MM.1S (cell line): ENCODE data around the gene PDX1.

Experiments
- DNase-seq: peaks from one replicate; pipeline ENCODE4 v3.0.0-alpha.2; 2015
- H2AFZ ChIP-seq: fragments of 300-600 bp; sonication (generic); 2 replicates; pipeline ENCODE4 v1.6.0; 2016; ENCODE audit warnings: antibody characterized with exemption, low read length
- H3F3A ChIP-seq: fragments of 300-600 bp; sonication (generic); 2 replicates; pipeline ENCODE4 v1.6.1; 2016; ENCODE audit warnings: mild to moderate bottlenecking, antibody characterized with exemption, low read length, moderate library complexity, mixed read lengths; ENCODE audit not compliant: insufficient read depth
- H3K27ac ChIP-seq: fragments of 300-600 bp; sonication (generic); 2 replicates; pipeline ENCODE4 v1.5.1; 2016; ENCODE audit warnings: mild to moderate bottlenecking, low read length
- H3K27me3 ChIP-seq: fragments of 300-600 bp; sonication (generic); replicated peaks from 2 replicates; pipeline ENCODE4 v1.6.0; 2016; ENCODE audit warnings: low read length; ENCODE audit not compliant: insufficient read depth
- H3K36me3 ChIP-seq: fragments of 300-600 bp; sonication (generic); replicated peaks from 2 replicates; pipeline ENCODE4 v1.6.1; 2016; ENCODE audit warnings: mild to moderate bottlenecking, low read length, mixed read lengths; ENCODE audit not compliant: insufficient read depth
- H3K4me1 ChIP-seq: fragments of 300-600 bp; sonication (generic); 2 replicates; pipeline ENCODE4 v1.6.1; 2016; ENCODE audit warnings: low read length, mixed read lengths
- H3K4me2 ChIP-seq: fragments of 300-600 bp; sonication (generic); 2 replicates; pipeline ENCODE4 v1.6.0; 2016; ENCODE audit warnings: low read depth, low read length
- H3K4me3 ChIP-seq: fragments of 300-600 bp; sonication (generic); 2 replicates; pipeline ENCODE4 v1.5.1; 2016; ENCODE audit warnings: low read length, mixed read lengths
- H3K79me2 ChIP-seq: fragments of 300-600 bp; sonication (generic); 2 replicates; pipeline ENCODE4 v1.6.1; 2016; ENCODE audit warnings: mixed run types, low read length, mixed read lengths
- H3K9ac ChIP-seq: fragments of 300-600 bp; sonication (generic); 2 replicates; pipeline ENCODE4 v1.6.1; 2016; ENCODE audit warnings: low read length, mixed read lengths
- H3K9me2 ChIP-seq: fragments of 300-600 bp; sonication (generic); replicated peaks from 2 replicates; pipeline ENCODE4 v1.6.1; 2016; ENCODE audit warnings: mild to moderate bottlenecking, low read length, mixed read lengths; ENCODE audit not compliant: insufficient read depth
- H3K9me3 ChIP-seq: fragments of 300-600 bp; sonication (generic); replicated peaks from 2 replicates; pipeline ENCODE4 v1.6.1; 2016; ENCODE audit warnings: mild to moderate bottlenecking, low read length, mixed read lengths; ENCODE audit not compliant: insufficient read depth
- H4K20me1 ChIP-seq: fragments of 300-600 bp; sonication (generic); 2 replicates; pipeline ENCODE4 v1.6.1; 2016; ENCODE audit warnings: mild to moderate bottlenecking, low read length, moderate library complexity, mixed read lengths; ENCODE audit not compliant: insufficient read depth
- EZH2 ChIP-seq: fragments of 300-600 bp; sonication (generic); optimal IDR thresholded peaks from 2 replicates; pipeline ENCODE3; 2017; ENCODE audit warnings: low read depth, mild to moderate bottlenecking, antibody characterized with exemption, low read length, mixed read lengths
- EZH2phosphoT487 ChIP-seq: fragments of 300-600 bp; sonication (generic); IDR thresholded peaks from 2 replicates; pipeline ENCODE4 v1.6.1; 2018; ENCODE audit warnings: antibody characterized with exemption, low read length
- TF ChIP-seq, protein P1 (sequence below): fragments of 300-600 bp; sonication (generic); IDR thresholded peaks from 2 replicates; pipeline ENCODE4 v1.5.1; 2016; ENCODE audit warnings: antibody characterized with exemption, low read length, mixed read lengths

The PDX1 gene

DNA sequence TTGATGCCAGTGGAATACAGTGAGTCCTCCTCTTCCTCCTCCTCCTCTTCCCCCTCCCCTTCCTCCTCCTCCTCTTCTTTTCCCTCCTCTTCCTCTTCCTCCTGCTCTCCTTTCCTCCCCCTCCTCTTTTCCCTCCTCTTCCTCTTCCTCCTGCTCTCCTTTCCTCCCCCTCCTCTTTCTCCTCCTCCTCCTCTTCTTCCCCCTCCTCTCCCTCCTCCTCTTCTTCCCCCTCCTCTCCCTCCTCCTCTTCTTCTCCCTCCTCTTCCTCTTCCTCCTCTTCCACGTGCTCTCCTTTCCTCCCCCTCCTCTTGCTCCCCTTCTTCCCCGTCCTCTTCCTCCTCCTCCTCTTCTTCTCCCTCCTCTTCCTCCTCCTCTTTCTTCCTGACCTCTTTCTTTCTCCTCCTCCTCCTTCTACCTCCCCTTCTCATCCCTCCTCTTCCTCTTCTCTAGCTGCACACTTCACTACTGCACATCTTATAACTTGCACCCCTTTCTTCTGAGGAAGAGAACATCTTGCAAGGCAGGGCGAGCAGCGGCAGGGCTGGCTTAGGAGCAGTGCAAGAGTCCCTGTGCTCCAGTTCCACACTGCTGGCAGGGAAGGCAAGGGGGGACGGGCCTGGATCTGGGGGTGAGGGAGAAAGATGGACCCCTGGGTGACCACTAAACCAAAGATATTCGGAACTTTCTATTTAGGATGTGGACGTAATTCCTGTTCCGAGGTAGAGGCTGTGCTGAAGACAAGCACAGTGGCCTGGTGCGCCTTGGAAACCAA is 5.6 kb downstream of the PDX1 start:
- no peak overlapping the region for H3K9ac ChIP-seq
- no peaks in the 10 kb centered on the region for H3K79me2 ChIP-seq
- no peaks in the 10 kb centered on the region for H3K9me2 ChIP-seq
- H3K9me3 ChIP-seq = no peaks in the 10 kb centered on the region
- H2AFZ ChIP-seq = no peak overlapping the region
- no peak overlapping the region for H3K4me3 ChIP-seq
- DNase-seq = no peak
- TF ChIP-seq EZH2phosphoT487 = no peak
- TF ChIP-seq, protein P1, sequence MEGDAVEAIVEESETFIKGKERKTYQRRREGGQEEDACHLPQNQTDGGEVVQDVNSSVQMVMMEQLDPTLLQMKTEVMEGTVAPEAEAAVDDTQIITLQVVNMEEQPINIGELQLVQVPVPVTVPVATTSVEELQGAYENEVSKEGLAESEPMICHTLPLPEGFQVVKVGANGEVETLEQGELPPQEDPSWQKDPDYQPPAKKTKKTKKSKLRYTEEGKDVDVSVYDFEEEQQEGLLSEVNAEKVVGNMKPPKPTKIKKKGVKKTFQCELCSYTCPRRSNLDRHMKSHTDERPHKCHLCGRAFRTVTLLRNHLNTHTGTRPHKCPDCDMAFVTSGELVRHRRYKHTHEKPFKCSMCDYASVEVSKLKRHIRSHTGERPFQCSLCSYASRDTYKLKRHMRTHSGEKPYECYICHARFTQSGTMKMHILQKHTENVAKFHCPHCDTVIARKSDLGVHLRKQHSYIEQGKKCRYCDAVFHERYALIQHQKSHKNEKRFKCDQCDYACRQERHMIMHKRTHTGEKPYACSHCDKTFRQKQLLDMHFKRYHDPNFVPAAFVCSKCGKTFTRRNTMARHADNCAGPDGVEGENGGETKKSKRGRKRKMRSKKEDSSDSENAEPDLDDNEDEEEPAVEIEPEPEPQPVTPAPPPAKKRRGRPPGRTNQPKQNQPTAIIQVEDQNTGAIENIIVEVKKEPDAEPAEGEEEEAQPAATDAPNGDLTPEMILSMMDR = no peak
- no peak for TF ChIP-seq EZH2
- no peaks in the 10 kb centered on the region for H3K36me3 ChIP-seq
- no peaks in the 10 kb centered on the region for H3K4me1 ChIP-seq
- H3K4me2 ChIP-seq = no peak overlapping the region
- H3F3A ChIP-seq = no peaks in the 10 kb centered on the region
- no peaks in the 10 kb centered on the region for H4K20me1 ChIP-seq
- H3K27me3 ChIP-seq = peaks cover 37% of the 10 kb centered on the region
- H3K27ac ChIP-seq = no peak overlapping the region

DNA sequence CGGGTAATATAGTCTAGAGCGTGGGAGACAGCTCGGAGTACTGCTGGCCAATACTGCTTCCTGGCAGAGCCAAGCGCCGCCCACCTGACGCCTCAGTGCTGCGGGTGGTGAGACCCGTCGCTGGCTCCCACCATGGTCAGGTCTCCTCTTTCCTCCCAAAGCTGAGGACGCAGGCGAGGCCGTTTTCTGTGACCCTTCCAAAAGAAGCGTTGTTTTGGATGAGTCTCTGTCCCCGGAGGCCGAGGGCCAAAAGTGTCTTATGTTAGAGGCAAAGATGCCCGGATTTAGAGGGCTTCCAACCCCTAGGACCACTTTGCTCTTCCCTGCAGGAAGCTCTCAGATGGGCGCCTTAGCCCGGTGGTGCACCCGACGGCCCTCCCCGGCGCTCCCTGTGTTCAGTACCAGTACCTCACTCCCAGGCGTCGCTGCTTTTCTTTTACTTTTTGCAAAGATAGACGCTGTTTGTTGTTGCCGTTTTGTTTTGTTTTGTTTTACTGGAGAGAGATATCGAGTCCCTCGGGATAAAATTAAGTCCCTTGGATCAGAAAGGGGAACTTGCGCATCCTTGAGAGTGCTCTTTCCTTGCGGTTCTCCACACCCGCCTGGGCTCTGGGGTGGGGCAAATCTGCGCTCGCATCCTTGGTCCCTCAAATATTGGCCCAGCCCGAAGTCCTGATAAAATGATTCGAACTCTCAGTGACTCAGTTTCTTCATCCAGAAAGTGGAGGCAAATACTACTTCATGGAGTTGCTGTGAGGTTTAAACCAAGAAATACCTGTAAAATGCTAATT is 7.0 kb downstream of the PDX1 start:
- Histone ChIP-seq H3K9ac (no peak overlapping the region), H3K9me3 (no peaks in the 10 kb centered on the region), H3K27me3 (peaks cover 26% of the 10 kb centered on the region)

GRCh38 chr13:27927444-27928352 is 7.9 kb downstream of the PDX1 start:
- H3K4me3 ChIP-seq = no peak overlapping the region
- H3K4me1 ChIP-seq = no peaks in the 10 kb centered on the region
- TF ChIP-seq, protein P1 = no peak
- TF ChIP-seq EZH2phosphoT487 (no peak), EZH2 (no peak)
- no peaks in the 10 kb centered on the region for H3K79me2 ChIP-seq
- no peaks in the 10 kb centered on the region for H3K9me2 ChIP-seq
- H3F3A ChIP-seq = no peaks in the 10 kb centered on the region
- H3K9me3 ChIP-seq = no peaks in the 10 kb centered on the region
- no peak overlapping the region for H3K9ac ChIP-seq
- no peak overlapping the region for H2AFZ ChIP-seq
- H4K20me1 ChIP-seq = no peaks in the 10 kb centered on the region
- no peaks in the 10 kb centered on the region for H3K36me3 ChIP-seq
- H3K27me3 ChIP-seq = peaks cover 18% of the 10 kb centered on the region; the same call in 1 of the 2 replicates
- DNase-seq = no peak
- no peak overlapping the region for H3K27ac ChIP-seq
- no peak overlapping the region for H3K4me2 ChIP-seq

More for the DNA sequence above, 7.0 kb downstream of the PDX1 start:
- no peak for TF ChIP-seq EZH2
- DNase-seq = no peak
- H3K27ac ChIP-seq = no peak overlapping the region
- no peak overlapping the region for H2AFZ ChIP-seq
- no peaks in the 10 kb centered on the region for H3K9me2 ChIP-seq
- no peaks in the 10 kb centered on the region for H3K79me2 ChIP-seq
- H3F3A ChIP-seq = no peaks in the 10 kb centered on the region
- no peaks in the 10 kb centered on the region for H3K36me3 ChIP-seq
- no peak overlapping the region for H3K4me2 ChIP-seq
- no peak overlapping the region for H3K4me3 ChIP-seq
- H3K4me1 ChIP-seq = no peaks in the 10 kb centered on the region
- H4K20me1 ChIP-seq = no peaks in the 10 kb centered on the region
